ENCODE measurements around the gene ZNF658. TPM values are rescaled to one million over a fixed set of nuclear protein-coding genes. Genes with fewer than 3 reads are reported as not detected.
"Not testable (repeated sequence)": the region's sequence is repeated elsewhere in the genome, so short reads cannot be mapped to it uniquely, and the experiment has no call there.

ZNF658 gene
- total RNA-seq, 1 experiment from 2014 or later = 3.6 TPM

GRCh38 chr9:66909560-66909959 lies 9.0 kb downstream of the ZNF658 start:
- DNase-seq (ENCODE audit: low read depth, low spot score); POLR2A ChIA-PET; BruUV-seq (replicated peaks); H3K36me3 ChIP-seq (ENCODE audit: control insufficient read depth, insufficient read depth, low read length); CTCF ChIA-PET; H3K4me1 ChIP-seq (ENCODE audit: control insufficient read depth, insufficient read depth, low read length); H3K9me3 ChIP-seq (ENCODE audit: control insufficient read depth, insufficient read depth, low read depth, low read length); H3K27me3 ChIP-seq (ENCODE audit: control insufficient read depth, insufficient read depth, low read length); intact Hi-C loops (cut with micrococcal nuclease; ENCODE audit: unreplicated experiment); ATAC-seq; H3K27ac ChIP-seq (ENCODE audit: low read length); H3K4me3 ChIP-seq (ENCODE audit: low read depth in 2 of 2, low read length in 2 of 2); in situ Hi-C loops (cut with HindIII; ENCODE audit: low pct_unique_long_range_greater_than_20kb, low sequenced_read_pairs): not testable (repeated sequence)

- POLR2A ChIA-PET; H3K4me3 ChIP-seq (ENCODE audit: low read depth in 2 of 2, low read length in 2 of 2); CTCF ChIA-PET; H3K27ac ChIP-seq (ENCODE audit: low read length); in situ Hi-C loops (cut with HindIII; ENCODE audit: low pct_unique_long_range_greater_than_20kb, low sequenced_read_pairs); H3K36me3 ChIP-seq (ENCODE audit: control insufficient read depth, insufficient read depth, low read length); H3K9me3 ChIP-seq (ENCODE audit: control insufficient read depth, insufficient read depth, low read depth, low read length); H3K4me1 ChIP-seq (ENCODE audit: control insufficient read depth, insufficient read depth, low read length); intact Hi-C loops (cut with micrococcal nuclease; ENCODE audit: unreplicated experiment); ATAC-seq; BruUV-seq (replicated peaks); H3K27me3 ChIP-seq (ENCODE audit: control insufficient read depth, insufficient read depth, low read length); DNase-seq (ENCODE audit: low read depth, low spot score): not testable (repeated sequence)
These were observed 19.5 kb downstream of the ZNF658 start for GRCh38 chr9:66920072-66920471.

- BruUV-seq (replicated peaks); H3K4me3 ChIP-seq (ENCODE audit: low read depth in 2 of 2, low read length in 2 of 2); H3K36me3 ChIP-seq (ENCODE audit: control insufficient read depth, insufficient read depth, low read length); ATAC-seq; H3K27ac ChIP-seq (ENCODE audit: low read length); POLR2A ChIA-PET; H3K4me1 ChIP-seq (ENCODE audit: control insufficient read depth, insufficient read depth, low read length); in situ Hi-C loops (cut with HindIII; ENCODE audit: low pct_unique_long_range_greater_than_20kb, low sequenced_read_pairs); DNase-seq (ENCODE audit: low read depth, low spot score); H3K9me3 ChIP-seq (ENCODE audit: control insufficient read depth, insufficient read depth, low read depth, low read length); H3K27me3 ChIP-seq (ENCODE audit: control insufficient read depth, insufficient read depth, low read length); CTCF ChIA-PET; intact Hi-C loops (cut with micrococcal nuclease; ENCODE audit: unreplicated experiment): not testable (repeated sequence)
These were observed 35.8 kb downstream of the ZNF658 start for GRCh38 chr9:66936194-66936870.

- POLR2A ChIA-PET; intact Hi-C loops (cut with micrococcal nuclease; ENCODE audit: unreplicated experiment); ATAC-seq; H3K36me3 ChIP-seq (ENCODE audit: control insufficient read depth, insufficient read depth, low read length); in situ Hi-C loops (cut with HindIII; ENCODE audit: low pct_unique_long_range_greater_than_20kb, low sequenced_read_pairs); DNase-seq (ENCODE audit: low read depth, low spot score); H3K9me3 ChIP-seq (ENCODE audit: control insufficient read depth, insufficient read depth, low read depth, low read length); H3K27ac ChIP-seq (ENCODE audit: low read length); H3K27me3 ChIP-seq (ENCODE audit: control insufficient read depth, insufficient read depth, low read length); CTCF ChIA-PET; BruUV-seq (replicated peaks); H3K4me1 ChIP-seq (ENCODE audit: control insufficient read depth, insufficient read depth, low read length); H3K4me3 ChIP-seq (ENCODE audit: low read depth in 2 of 2, low read length in 2 of 2): not testable (repeated sequence)
These were observed 37.1 kb downstream of the ZNF658 start for GRCh38 chr9:66937662-66938061.

- CTCF ChIA-PET; BruUV-seq (replicated peaks); H3K36me3 ChIP-seq (ENCODE audit: control insufficient read depth, insufficient read depth, low read length); H3K27me3 ChIP-seq (ENCODE audit: control insufficient read depth, insufficient read depth, low read length); ATAC-seq; in situ Hi-C loops (cut with HindIII; ENCODE audit: low pct_unique_long_range_greater_than_20kb, low sequenced_read_pairs); H3K9me3 ChIP-seq (ENCODE audit: control insufficient read depth, insufficient read depth, low read depth, low read length); H3K4me3 ChIP-seq (ENCODE audit: low read depth in 2 of 2, low read length in 2 of 2); POLR2A ChIA-PET; H3K4me1 ChIP-seq (ENCODE audit: control insufficient read depth, insufficient read depth, low read length); intact Hi-C loops (cut with micrococcal nuclease; ENCODE audit: unreplicated experiment); DNase-seq (ENCODE audit: low read depth, low spot score); H3K27ac ChIP-seq (ENCODE audit: low read length): not testable (repeated sequence)
These were observed 37.8 kb downstream of the ZNF658 start for GRCh38 chr9:66938322-66938721.

- POLR2A ChIA-PET; intact Hi-C loops (cut with micrococcal nuclease; ENCODE audit: unreplicated experiment); H3K9me3 ChIP-seq (ENCODE audit: control insufficient read depth, insufficient read depth, low read depth, low read length); in situ Hi-C loops (cut with HindIII; ENCODE audit: low pct_unique_long_range_greater_than_20kb, low sequenced_read_pairs); H3K36me3 ChIP-seq (ENCODE audit: control insufficient read depth, insufficient read depth, low read length); H3K4me3 ChIP-seq (ENCODE audit: low read depth in 2 of 2, low read length in 2 of 2); BruUV-seq (replicated peaks); H3K27me3 ChIP-seq (ENCODE audit: control insufficient read depth, insufficient read depth, low read length); ATAC-seq; H3K27ac ChIP-seq (ENCODE audit: low read length); DNase-seq (ENCODE audit: low read depth, low spot score); H3K4me1 ChIP-seq (ENCODE audit: control insufficient read depth, insufficient read depth, low read length); CTCF ChIA-PET: not testable (repeated sequence)
These were observed 39.6 kb downstream of the ZNF658 start for GRCh38 chr9:66939878-66940830.

GRCh38 chr9:66942400-66943155 lies 42.1 kb downstream of the ZNF658 start:
- H3K27ac ChIP-seq (ENCODE audit: low read length); in situ Hi-C loops (cut with HindIII; ENCODE audit: low pct_unique_long_range_greater_than_20kb, low sequenced_read_pairs): not testable (repeated sequence)

More at GRCh38 chr9:66942400-66943155, 42.1 kb downstream of the ZNF658 start:
- ATAC-seq; H3K9me3 ChIP-seq (ENCODE audit: control insufficient read depth, insufficient read depth, low read depth, low read length); POLR2A ChIA-PET; H3K4me3 ChIP-seq (ENCODE audit: low read depth in 2 of 2, low read length in 2 of 2); H3K36me3 ChIP-seq (ENCODE audit: control insufficient read depth, insufficient read depth, low read length); H3K4me1 ChIP-seq (ENCODE audit: control insufficient read depth, insufficient read depth, low read length); CTCF ChIA-PET; BruUV-seq (replicated peaks); intact Hi-C loops (cut with micrococcal nuclease; ENCODE audit: unreplicated experiment); DNase-seq (ENCODE audit: low read depth, low spot score); H3K27me3 ChIP-seq (ENCODE audit: control insufficient read depth, insufficient read depth, low read length): not testable (repeated sequence)

Measured in Panc1 (cell line).